IPS-18c (cell line): ENCODE measurements around the gene SIRT3.

Source experiments
- H3K4me3 ChIP-seq: 2 replicates; pipeline ENCODE4 v1.7.0; 2013; ENCODE audit warnings: low read depth, mild to moderate bottlenecking, low read length, moderate library complexity; ENCODE audit not compliant: insufficient read depth
- H3K9me3 ChIP-seq: one replicate; pipeline ENCODE4 v1.6.1; 2013; ENCODE audit warnings: mild to moderate bottlenecking, low read length, moderate library complexity; ENCODE audit not compliant: control insufficient read depth, insufficient read depth

The SIRT3 gene

GRCh38 chr11:211295-211694 is 24.8 kb downstream of the SIRT3 start:
- no peaks in the 10 kb centered on the region for H3K9me3 ChIP-seq
- no peak overlapping the region for H3K4me3 ChIP-seq

- Histone ChIP-seq H3K9me3 (no peaks in the 10 kb centered on the region), H3K4me3 (no peak overlapping the region)
Measured at GRCh38 chr11:210803-211180, 25.4 kb downstream of the SIRT3 start.

GRCh38 chr11:210122-210802 is 25.9 kb downstream of the SIRT3 start:
- Histone ChIP-seq H3K4me3 (no peak overlapping the region), H3K9me3 (no peaks in the 10 kb centered on the region)

- H3K9me3 ChIP-seq: no peaks in the 10 kb centered on the region
Measured at GRCh38 chr11:209275-210121, 26.6 kb downstream of the SIRT3 start.

GRCh38 chr11:208917-209260 is 27.3 kb downstream of the SIRT3 start:
- H3K4me3 ChIP-seq: peak overlapping the region; percentile 64
- H3K9me3 ChIP-seq: no peaks in the 10 kb centered on the region

More at GRCh38 chr11:209275-210121, 26.6 kb downstream of the SIRT3 start:
- peak overlapping the region; percentile 64 for H3K4me3 ChIP-seq

GRCh38 chr11:208181-208916 is 27.8 kb downstream of the SIRT3 start:
- no peaks in the 10 kb centered on the region for H3K9me3 ChIP-seq
- peak overlapping the region; percentile 64 for H3K4me3 ChIP-seq

- peak overlapping the region; percentile 64 for H3K4me3 ChIP-seq
Measured at GRCh38 chr11:207863-208180, 28.3 kb downstream of the SIRT3 start.

GRCh38 chr11:207208-207862 is 28.8 kb downstream of the SIRT3 start, which contains the start of the genes BET1L and RIC8A:
BET1L (minus strand) TSS chr11:207399; CDS start chr11:207321, 78 bp downstream.
RIC8A (plus strand) TSS chr11:207708; CDS start chr11:208855, 1,147 bp downstream.
- peak within 1 kb of the TSS; percentile 64 for H3K4me3 ChIP-seq
- H3K9me3 ChIP-seq: no peaks in the 10 kb centered on the region

More at GRCh38 chr11:207863-208180, 28.3 kb downstream of the SIRT3 start:
- no peaks in the 10 kb centered on the region for H3K9me3 ChIP-seq

- Histone ChIP-seq H3K9me3 (no peaks in the 10 kb centered on the region), H3K4me3 (peak overlapping the region; percentile 64)
Measured at GRCh38 chr11:206526-207207, 29.5 kb downstream of the SIRT3 start.

GRCh38 chr11:206002-206384 is 30.1 kb downstream of the SIRT3 start:
- H3K9me3 ChIP-seq: no peaks in the 10 kb centered on the region
- peak overlapping the region; percentile 64; the same call in 1 of the 2 replicates for H3K4me3 ChIP-seq

GRCh38 chr11:205221-206001 is 30.7 kb downstream of the SIRT3 start:
- Histone ChIP-seq H3K4me3 (no peak overlapping the region), H3K9me3 (no peaks in the 10 kb centered on the region)

- H3K4me3 ChIP-seq: no peak overlapping the region
- no peaks in the 10 kb centered on the region for H3K9me3 ChIP-seq
Measured at GRCh38 chr11:204587-205109, 31.5 kb downstream of the SIRT3 start.

GRCh38 chr11:203945-204586 is 32.1 kb downstream of the SIRT3 start:
- Histone ChIP-seq H3K4me3 (no peak overlapping the region), H3K9me3 (no peaks in the 10 kb centered on the region)

- Histone ChIP-seq H3K9me3 (no peaks in the 10 kb centered on the region), H3K4me3 (no peak overlapping the region)
Measured at GRCh38 chr11:203056-203944, 32.8 kb downstream of the SIRT3 start.

GRCh38 chr11:202490-202889 is 33.7 kb downstream of the SIRT3 start:
- Histone ChIP-seq H3K9me3 (no peaks in the 10 kb centered on the region), H3K4me3 (no peak overlapping the region)
